Measurements from ENCODE around the gene IMPG2. TPM values are rescaled to one million over a fixed set of nuclear protein-coding genes. Genes with fewer than 3 reads are reported as not detected.

IMPG2 gene
- total and polyA plus RNA-seq, 8 donors: under 0.01 to 2.3 (median 0.36) TPM; not detected in 2

GRCh38 chr3:101300073-101300472, 20.3 kb downstream of the IMPG2 start:
- Histone ChIP-seq H3K4me1 (no peaks in the 10 kb centered on the region), H3K9me3 (peaks cover 0 to 22% (median 8%) of the 10 kb centered on the region in 4 donors), H3K4me3 (no peak overlapping the region), H3K36me3 (no peaks in the 10 kb centered on the region), H3K27me3 (no peaks in the 10 kb centered on the region), H3K27ac (no peak overlapping the region)
- TF ChIP-seq POLR2AphosphoS5 (IDR thresholded peaks at IDR 0.05) (no peak), POLR2A (IDR thresholded peaks at IDR 0.05) (no peak), CTCF (IDR thresholded peaks at IDR 0.05) (no peak)
- no peak for DNase-seq
- WGBS, 5 donors: 78 to 91% (median 81%) methylated on average over 4 to 8 of the region's 8 CpGs
- intact Hi-C loops (cut with DNase I; ENCODE audit: low total_unique reads): no loop called here

DNA sequence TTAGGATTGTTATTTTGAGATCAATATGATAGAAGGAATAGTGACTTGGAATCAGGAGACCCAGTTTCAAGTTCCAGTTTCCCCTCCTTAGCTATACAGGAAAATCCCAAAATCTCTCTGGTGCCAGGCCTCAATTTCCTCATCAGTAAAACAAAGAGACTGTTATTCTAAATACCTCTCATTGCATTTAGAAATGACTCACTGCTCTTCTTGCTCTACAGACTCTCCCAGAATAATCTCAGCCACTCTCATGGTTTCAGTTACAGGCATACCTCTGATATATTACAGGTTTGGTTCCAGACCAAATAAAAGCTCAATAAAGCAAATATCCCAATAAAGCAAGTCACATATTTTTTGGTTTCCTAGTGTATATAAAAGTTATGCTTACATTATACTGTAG, 28.3 kb downstream of the IMPG2 start:
- intact Hi-C loops (cut with DNase I; ENCODE audit: low total_unique reads): no loop called here
- Histone ChIP-seq H3K9me3 (peaks cover 0 to 10% (median 4%) of the 10 kb centered on the region in 4 donors), H3K27ac (no peak overlapping the region), H3K36me3 (no peaks in the 10 kb centered on the region), H3K27me3 (no peaks in the 10 kb centered on the region), H3K4me3 (no peak overlapping the region), H3K4me1 (no peaks in the 10 kb centered on the region)
- TF ChIP-seq POLR2A (IDR thresholded peaks at IDR 0.05): no peak
- TF ChIP-seq EP300 (IDR thresholded peaks at IDR 0.05): no peak
- TF ChIP-seq POLR2AphosphoS5 (IDR thresholded peaks at IDR 0.05): no peak
- no peak for TF ChIP-seq CTCF (IDR thresholded peaks at IDR 0.05)
- DNase-seq: no peak

DNA sequence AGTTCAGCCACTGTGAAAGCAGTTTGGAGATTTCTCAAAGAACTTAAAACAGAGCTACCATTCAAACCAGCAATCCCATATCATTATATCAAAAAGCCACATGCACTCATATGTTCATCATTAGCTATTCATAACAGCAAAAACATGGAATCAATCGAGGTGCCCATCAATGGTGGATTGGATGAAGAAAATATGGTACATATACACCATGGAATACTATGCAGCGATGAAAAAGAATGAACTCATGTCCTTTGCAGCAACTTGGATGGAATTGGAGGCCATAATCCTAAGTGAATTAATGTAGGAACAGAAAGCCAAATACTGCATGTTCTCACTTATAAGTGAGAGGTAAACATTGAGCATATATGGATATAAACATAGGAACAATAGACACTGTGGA, 32.1 kb downstream of the IMPG2 start:
- Histone ChIP-seq H3K36me3 (no peaks in the 10 kb centered on the region), H3K27ac (no peak overlapping the region), H3K4me3 (no peak overlapping the region), H3K4me1 (no peaks in the 10 kb centered on the region), H3K9me3 (no peaks in the 10 kb centered on the region), H3K27me3 (no peaks in the 10 kb centered on the region)
- 77 to 89% (median 80%) methylated on average over 2 of the region's 2 CpGs for WGBS, 5 donors
- intact Hi-C loops (cut with DNase I; ENCODE audit: low total_unique reads): no loop called here
- DNase-seq: no peak
- TF ChIP-seq EP300 (IDR thresholded peaks at IDR 0.05) (no peak), POLR2AphosphoS5 (IDR thresholded peaks at IDR 0.05) (no peak), POLR2A (IDR thresholded peaks at IDR 0.05) (no peak), CTCF (IDR thresholded peaks at IDR 0.05) (no peak)

DNA sequence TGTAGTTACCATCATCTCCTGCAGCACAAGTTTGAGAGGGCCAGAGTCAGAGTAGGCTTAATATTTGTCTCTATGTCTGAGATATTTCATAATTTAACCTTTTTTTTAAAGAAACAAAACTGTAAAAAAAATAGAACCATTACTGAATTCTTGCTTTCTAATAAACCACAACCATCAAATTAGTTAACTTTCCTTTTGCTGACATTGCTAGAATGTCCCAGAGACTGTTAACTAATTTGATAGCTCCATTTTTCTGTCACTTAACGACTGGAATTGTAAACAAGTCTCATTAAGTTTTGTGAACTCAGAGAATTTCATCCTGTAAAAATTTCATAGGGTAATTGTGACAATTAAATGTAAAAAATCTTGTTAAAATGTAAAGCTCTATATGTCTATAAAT, 35.6 kb downstream of the IMPG2 start:
- TF ChIP-seq POLR2A (IDR thresholded peaks at IDR 0.05) (no peak), EP300 (IDR thresholded peaks at IDR 0.05) (no peak), CTCF (IDR thresholded peaks at IDR 0.05) (no peak), POLR2AphosphoS5 (IDR thresholded peaks at IDR 0.05) (no peak)
- Histone ChIP-seq H3K27me3 (no peaks in the 10 kb centered on the region), H3K9me3 (no peaks in the 10 kb centered on the region), H3K27ac (no peak overlapping the region), H3K4me1 (no peaks in the 10 kb centered on the region), H3K4me3 (no peak overlapping the region), H3K36me3 (no peaks in the 10 kb centered on the region)
- intact Hi-C loops (cut with DNase I; ENCODE audit: low total_unique reads): no loop called here
- no peak for DNase-seq
- 60 to 79% (median 74%) methylated on average over 1 of the region's 1 CpG for WGBS, 5 donors
